Measurements from ENCODE around the gene CNOT6. TPM values are rescaled to one million over a fixed set of nuclear protein-coding genes. Genes with fewer than 3 reads are reported as not detected.

CNOT6 gene
- total RNA-seq, 4 donors from 2014 or later, result 4.1 to 12.0 (median 6.4) TPM

DNA sequence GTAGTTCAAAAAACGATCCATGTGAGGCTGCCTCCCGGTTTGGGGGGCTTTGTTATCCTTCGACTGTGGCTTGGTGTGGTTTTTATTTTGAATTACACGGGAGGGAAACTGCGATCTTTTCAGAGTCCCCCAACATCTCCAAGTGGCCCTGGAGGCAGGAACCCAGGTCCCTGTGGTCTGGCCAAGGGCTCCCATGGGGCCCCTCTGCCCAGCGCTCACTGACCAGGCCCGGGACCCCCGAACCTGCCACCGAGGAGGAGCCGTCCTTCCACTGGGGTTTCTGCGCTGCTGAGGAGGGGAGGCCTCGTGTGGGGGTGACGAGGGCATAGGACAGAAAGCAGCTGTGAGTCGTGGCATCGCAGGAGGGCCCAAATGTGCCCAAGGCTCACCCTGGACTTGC lies 115.2 kb downstream of the CNOT6 start:
- TF ChIP-seq POLR2A (IDR thresholded peaks at IDR 0.05), result no peak
- TF ChIP-seq, protein P1, sequence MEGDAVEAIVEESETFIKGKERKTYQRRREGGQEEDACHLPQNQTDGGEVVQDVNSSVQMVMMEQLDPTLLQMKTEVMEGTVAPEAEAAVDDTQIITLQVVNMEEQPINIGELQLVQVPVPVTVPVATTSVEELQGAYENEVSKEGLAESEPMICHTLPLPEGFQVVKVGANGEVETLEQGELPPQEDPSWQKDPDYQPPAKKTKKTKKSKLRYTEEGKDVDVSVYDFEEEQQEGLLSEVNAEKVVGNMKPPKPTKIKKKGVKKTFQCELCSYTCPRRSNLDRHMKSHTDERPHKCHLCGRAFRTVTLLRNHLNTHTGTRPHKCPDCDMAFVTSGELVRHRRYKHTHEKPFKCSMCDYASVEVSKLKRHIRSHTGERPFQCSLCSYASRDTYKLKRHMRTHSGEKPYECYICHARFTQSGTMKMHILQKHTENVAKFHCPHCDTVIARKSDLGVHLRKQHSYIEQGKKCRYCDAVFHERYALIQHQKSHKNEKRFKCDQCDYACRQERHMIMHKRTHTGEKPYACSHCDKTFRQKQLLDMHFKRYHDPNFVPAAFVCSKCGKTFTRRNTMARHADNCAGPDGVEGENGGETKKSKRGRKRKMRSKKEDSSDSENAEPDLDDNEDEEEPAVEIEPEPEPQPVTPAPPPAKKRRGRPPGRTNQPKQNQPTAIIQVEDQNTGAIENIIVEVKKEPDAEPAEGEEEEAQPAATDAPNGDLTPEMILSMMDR (IDR thresholded peaks at IDR 0.05 in 4 of 5, conservative IDR thresholded peaks at IDR 0.05 in 1 of 5), result no peak
- Histone ChIP-seq H3K4me1 (no peaks in the 10 kb centered on the region), H3K9me3 (no peaks in the 10 kb centered on the region), H3K36me3 (no peaks in the 10 kb centered on the region), H3K27ac (no peak overlapping the region), H3K4me3 (no peak overlapping the region), H3K27me3 (peaks cover 0 to 3% (median 0%) of the 10 kb centered on the region in 3 donors)
- intact Hi-C loops (cut with DNase I; ENCODE audit: low total_unique reads) (no loop called here), in situ Hi-C loops (cut with MboI; ENCODE audit: low sequenced_read_pairs in 4 of 4) (no loop called here)
- DNase-seq (no peak), ATAC-seq (no peak)

DNA sequence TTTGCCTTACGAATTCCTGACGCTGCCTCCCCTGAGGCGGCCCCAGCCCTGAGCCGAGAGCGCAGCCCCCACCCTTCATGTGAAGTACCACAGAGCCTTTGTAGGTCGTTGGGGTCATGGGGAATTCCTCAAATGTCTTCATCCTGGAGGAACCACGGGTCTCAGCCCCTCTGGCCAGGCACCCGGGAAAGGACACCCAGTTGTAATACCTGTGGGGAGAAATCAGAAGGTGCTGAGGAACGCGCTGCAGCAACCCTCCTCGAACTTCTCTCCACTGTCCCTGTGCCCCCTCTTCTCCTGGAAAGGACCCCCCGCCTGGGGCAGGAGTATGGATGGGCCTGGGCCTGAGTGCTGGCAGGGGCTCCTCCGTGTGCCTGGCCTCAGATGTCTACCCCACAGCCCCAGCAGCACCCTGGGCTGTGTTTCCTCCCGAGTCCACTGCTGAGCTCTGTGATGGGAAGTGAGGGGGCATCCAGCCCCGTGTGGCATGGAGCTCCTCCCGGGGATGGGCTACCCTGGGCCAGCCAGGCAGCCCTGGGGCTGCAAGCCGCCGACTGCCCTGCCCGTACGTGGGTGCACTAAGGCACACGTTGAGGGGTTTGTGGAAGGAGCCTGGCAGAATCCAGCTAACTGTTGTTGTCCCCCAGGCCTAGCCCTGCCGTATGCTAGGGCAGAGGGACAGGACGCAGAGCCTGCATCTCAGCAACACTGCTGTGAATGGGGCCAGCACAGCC lies 115.8 kb downstream of the CNOT6 start:
- Histone ChIP-seq H3K4me3 (no peak overlapping the region), H3K9me3 (no peaks in the 10 kb centered on the region), H3K36me3 (no peaks in the 10 kb centered on the region), H3K27me3 (peaks cover 0 to 3% (median 0%) of the 10 kb centered on the region in 3 donors), H3K4me1 (no peaks in the 10 kb centered on the region), H3K27ac (no peak overlapping the region)
- no peak for ATAC-seq
- in situ Hi-C loops (cut with MboI; ENCODE audit: low sequenced_read_pairs in 4 of 4), result no loop called here
- intact Hi-C loops (cut with DNase I; ENCODE audit: low total_unique reads), result no loop called here
- DNase-seq, result no peak
- TF ChIP-seq POLR2A (IDR thresholded peaks at IDR 0.05), result no peak
- TF ChIP-seq, protein P1 (IDR thresholded peaks at IDR 0.05 in 4 of 5, conservative IDR thresholded peaks at IDR 0.05 in 1 of 5), result no peak

DNA sequence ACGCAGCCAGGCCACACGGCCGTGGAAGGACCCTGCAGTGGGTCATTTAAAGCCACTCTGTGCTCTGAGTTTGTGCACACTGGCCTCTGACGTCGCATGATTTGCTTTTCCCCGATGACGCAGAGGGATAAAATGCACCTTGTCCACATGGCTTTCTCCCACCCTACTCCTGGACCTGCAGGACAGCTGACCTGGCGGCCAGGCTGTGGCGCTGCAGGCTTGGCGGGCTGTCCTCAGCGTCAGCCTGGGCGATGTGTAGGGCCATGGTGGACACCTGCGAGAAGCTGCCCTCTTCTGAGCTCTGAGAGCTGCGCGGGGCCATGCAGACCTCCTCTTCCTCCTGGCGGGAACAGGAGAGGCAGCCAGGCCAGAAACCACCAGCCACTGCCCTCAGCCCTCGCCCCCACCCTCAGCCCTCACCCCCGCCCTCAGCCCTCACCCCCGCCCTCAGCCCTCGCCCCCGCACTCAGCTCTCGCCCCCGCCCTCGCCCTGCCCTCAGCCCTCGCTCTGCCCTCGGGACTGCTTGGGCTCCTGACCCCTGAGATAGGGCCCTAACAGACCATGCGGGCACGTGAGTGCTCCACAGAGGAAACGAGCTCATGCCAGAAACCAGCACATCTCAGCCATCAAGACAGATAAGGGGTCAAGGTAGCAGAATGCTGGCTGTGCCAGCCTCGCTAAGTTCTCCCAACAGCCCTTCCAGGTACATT lies 117.1 kb downstream of the CNOT6 start:
- Histone ChIP-seq H3K27me3 (no peaks in the 10 kb centered on the region), H3K9me3 (no peaks in the 10 kb centered on the region), H3K4me1 (no peaks in the 10 kb centered on the region), H3K4me3 (no peak overlapping the region), H3K36me3 (no peaks in the 10 kb centered on the region), H3K27ac (no peak overlapping the region)
- no peak for ATAC-seq
- intact Hi-C loops (cut with DNase I; ENCODE audit: low total_unique reads) (no loop called here), in situ Hi-C loops (cut with MboI; ENCODE audit: low sequenced_read_pairs in 4 of 4) (no loop called here)
- DNase-seq, result no peak
- TF ChIP-seq, protein P1 (IDR thresholded peaks at IDR 0.05 in 4 of 5, conservative IDR thresholded peaks at IDR 0.05 in 1 of 5), result no peak
- no peak for TF ChIP-seq POLR2A (IDR thresholded peaks at IDR 0.05)

DNA sequence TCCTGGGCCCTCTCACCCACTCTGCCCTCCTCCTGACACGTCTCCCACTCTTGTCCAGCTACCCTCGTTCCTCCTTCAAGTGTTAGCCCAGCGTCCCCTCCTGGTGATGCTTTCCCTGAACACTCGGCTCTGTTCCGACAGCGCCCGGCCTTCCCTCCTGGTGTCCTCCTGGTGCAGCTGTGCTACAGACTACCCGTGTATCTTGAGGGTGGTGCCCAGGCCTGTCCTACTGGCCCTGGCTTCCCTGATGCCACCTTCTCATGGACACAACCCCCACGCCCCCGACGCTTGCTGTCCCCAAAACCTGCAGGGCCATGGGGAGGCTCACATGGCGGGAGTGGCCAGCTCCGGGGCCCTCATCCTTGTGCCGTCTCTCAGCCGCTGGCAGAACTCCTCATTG lies 118.5 kb downstream of the CNOT6 start:
- Histone ChIP-seq H3K4me3 (no peak overlapping the region), H3K9me3 (no peaks in the 10 kb centered on the region), H3K36me3 (no peaks in the 10 kb centered on the region), H3K4me1 (no peaks in the 10 kb centered on the region), H3K27me3 (peaks cover 0 to 4% (median 0%) of the 10 kb centered on the region in 3 donors), H3K27ac (no peak overlapping the region)
- in situ Hi-C loops (cut with MboI; ENCODE audit: low sequenced_read_pairs in 4 of 4) (no loop called here), intact Hi-C loops (cut with DNase I; ENCODE audit: low total_unique reads) (no loop called here)
- no peak for TF ChIP-seq POLR2A (IDR thresholded peaks at IDR 0.05)
- TF ChIP-seq, protein P1 (IDR thresholded peaks at IDR 0.05 in 4 of 5, conservative IDR thresholded peaks at IDR 0.05 in 1 of 5), result no peak
- ATAC-seq (no peak), DNase-seq (no peak)
